DND-41 (cell line): ENCODE results near the gene WEE1.

Experiments used
- EZH2 ChIP-seq: IDR thresholded peaks from 3 replicates; pipeline ENCODE4 v1.6.1; 2012; ENCODE audit warnings: borderline replicate concordance, low read depth, mild to moderate bottlenecking, moderate library complexity, low read length, inconsistent platforms; ENCODE audit not compliant: severe bottlenecking
- TF ChIP-seq, protein P1 (sequence below): IDR thresholded peaks from 2 replicates; pipeline ENCODE4 v1.5.1; 2012; ENCODE audit warnings: borderline replicate concordance, low read length, moderate library complexity, mild to moderate bottlenecking; ENCODE audit not compliant: poor library complexity, severe bottlenecking; ENCODE audit errors: extremely low read depth

GRCh38 chr11:9616042-9616675 is 42.7 kb downstream of the WEE1 start:
- TF ChIP-seq, protein P1, sequence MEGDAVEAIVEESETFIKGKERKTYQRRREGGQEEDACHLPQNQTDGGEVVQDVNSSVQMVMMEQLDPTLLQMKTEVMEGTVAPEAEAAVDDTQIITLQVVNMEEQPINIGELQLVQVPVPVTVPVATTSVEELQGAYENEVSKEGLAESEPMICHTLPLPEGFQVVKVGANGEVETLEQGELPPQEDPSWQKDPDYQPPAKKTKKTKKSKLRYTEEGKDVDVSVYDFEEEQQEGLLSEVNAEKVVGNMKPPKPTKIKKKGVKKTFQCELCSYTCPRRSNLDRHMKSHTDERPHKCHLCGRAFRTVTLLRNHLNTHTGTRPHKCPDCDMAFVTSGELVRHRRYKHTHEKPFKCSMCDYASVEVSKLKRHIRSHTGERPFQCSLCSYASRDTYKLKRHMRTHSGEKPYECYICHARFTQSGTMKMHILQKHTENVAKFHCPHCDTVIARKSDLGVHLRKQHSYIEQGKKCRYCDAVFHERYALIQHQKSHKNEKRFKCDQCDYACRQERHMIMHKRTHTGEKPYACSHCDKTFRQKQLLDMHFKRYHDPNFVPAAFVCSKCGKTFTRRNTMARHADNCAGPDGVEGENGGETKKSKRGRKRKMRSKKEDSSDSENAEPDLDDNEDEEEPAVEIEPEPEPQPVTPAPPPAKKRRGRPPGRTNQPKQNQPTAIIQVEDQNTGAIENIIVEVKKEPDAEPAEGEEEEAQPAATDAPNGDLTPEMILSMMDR, result no peak
- TF ChIP-seq EZH2, result no peak
